Stomach (tissue), 9 donors: ENCODE data around the gene AKT2. TPM values are rescaled to one million over a fixed set of nuclear protein-coding genes. Genes with fewer than 3 reads are reported as not detected.

Source experiments
- DNase-seq, 2 donors: peaks; one replicate each; pipeline versions ENCODE4 v3.0.0 to v3.0.0-alpha.2; 2013 to 2019
- H3K27ac ChIP-seq, 5 donors: fragments of 200-600 bp in 4 of 5; sonication (generic) in 4 of 5; one replicate each; pipeline ENCODE4 v1.5.1; 2013 to 2019; ENCODE audit warnings: mild to moderate bottlenecking in 1 of 5, moderate library complexity in 1 of 5
- H3K27me3 ChIP-seq, 3 donors: fragments of 200-600 bp; sonication (generic); one replicate each; pipeline ENCODE4 v1.5.1; 2017 to 2019; ENCODE audit warnings: mixed run types in 1 of 3
- H3K36me3 ChIP-seq, 4 donors: fragments of 200-600 bp; sonication (generic); 1 replicate in 3 of 4; 2 replicates in 1 of 4; pipeline ENCODE4 v1.5.1; 2016 to 2019
- H3K4me1 ChIP-seq, 4 donors: fragments of 200-600 bp; sonication (generic); one replicate each; pipeline ENCODE4 v1.5.1; 2016 to 2019
- H3K4me3 ChIP-seq, 4 donors: fragments of 200-600 bp; sonication (generic) in 3 of 4; one replicate each; pipeline ENCODE4 v1.5.1; 2016 to 2019; ENCODE audit warnings: mild to moderate bottlenecking in 1 of 4
- H3K9me3 ChIP-seq, 4 donors: fragments of 200-600 bp; sonication (generic); one replicate each; pipeline ENCODE4 v1.5.1; 2016 to 2019
- CTCF ChIP-seq, 7 experiments: fragments of 450-650 bp in 4 of 7; fragments of 200-600 bp in 3 of 7; sonication (generic) in 3 of 7; IDR thresholded peaks; one replicate each; pipeline ENCODE4 v1.5.1; 2016 to 2019; ENCODE audit warnings: antibody characterized with exemption in 7 of 7, control low read depth in 2 of 7, mild to moderate bottlenecking in 1 of 7
- EP300 ChIP-seq: sonication (generic); formaldehyde crosslinking; IDR thresholded peaks from one replicate; pipeline ENCODE4 v1.6.1; 2017; ENCODE audit warnings: antibody characterized with exemption
- POLR2A ChIP-seq, 4 donors: fragments of 450-650 bp; IDR thresholded peaks; one replicate each; pipeline ENCODE4 v1.6.1; 2016; ENCODE audit warnings: antibody characterized with exemption in 4 of 4, control low read depth in 2 of 4, mild to moderate bottlenecking in 1 of 4, moderate library complexity in 1 of 4
- POLR2AphosphoS5 ChIP-seq, 3 donors: sonication (generic); formaldehyde crosslinking; IDR thresholded peaks; one replicate each; pipeline ENCODE4 v1.6.1; 2016; ENCODE audit warnings: antibody characterized with exemption in 3 of 3
- WGBS, 5 donors: extraction: QIAGEN DNeasy Blood & Tissue Kit in 3 of 5; methylation state at CpG; one replicate each; pipeline versions ENCODE4 v1.1.5 to v1.1.7; 2013 to 2018; 5-methylcytosine and 5-hydroxymethylcytosine counted together
- intact Hi-C: fragments of 100-400 bp; cut with DNase I; formaldehyde crosslinking; loops from one replicate; pipeline ENCODE4 v1.15.1; 2023; ENCODE audit warnings: low total_unique reads
- polyA plus RNA-seq, 3 donors: library from polyadenylated mRNA; stranded (reverse); fragments of 200-250 nt; gene quantifications; one replicate each; pipeline ENCODE4 v1.2.3, GENCODE V29; 2013
- total RNA-seq, 5 donors: library from RNA; depleted of rRNA; stranded (reverse); fragments of >200 nt; gene quantifications; one replicate each; pipeline versions ENCODE4 v1.1.0 to v1.2.3, GENCODE V29; 2014 to 2016
- donor health status: healthy with polysubstance abuse.
- donor health status: Bipolar disorder and iron deficiency.
- donor health status: healthy.

The AKT2 gene
- total and polyA plus RNA-seq, 8 donors, result 26.0 to 227 (median 75.9) TPM

- intact Hi-C loops, result no loop called here
- 90 to 95% (median 94%) methylated on average over 4 of the region's 4 CpGs for WGBS, 5 donors
- no peak for TF ChIP-seq POLR2A (IDR thresholded peaks at IDR 0.05)
- no peak for TF ChIP-seq POLR2AphosphoS5 (IDR thresholded peaks at IDR 0.05)
- TF ChIP-seq EP300, result no peak
- no peak for TF ChIP-seq CTCF (IDR thresholded peaks at IDR 0.05)
Observed at GRCh38 chr19:40300668-40301067, 15.5 kb upstream of the AKT2 start.

GRCh38 chr19:40298026-40298425 is 12.9 kb upstream of the AKT2 start:
- intact Hi-C loops, result no loop called here
- Histone ChIP-seq H3K9me3 (no peaks in the 10 kb centered on the region), H3K27ac (no peak overlapping the region), H3K4me1 (no peaks in the 10 kb centered on the region), H3K4me3 (no peak overlapping the region), H3K27me3 (no peaks in the 10 kb centered on the region), H3K36me3 (no peaks in the 10 kb centered on the region)
- WGBS, 5 donors, result 48 to 58% (median 51%) methylated on average over 3 of the region's 3 CpGs
- no peak for DNase-seq
- TF ChIP-seq POLR2AphosphoS5 (IDR thresholded peaks at IDR 0.05) (no peak), EP300 (no peak), CTCF (IDR thresholded peaks at IDR 0.05) (no peak), POLR2A (IDR thresholded peaks at IDR 0.05) (no peak)

More at GRCh38 chr19:40300668-40301067, 15.5 kb upstream of the AKT2 start:
- Histone ChIP-seq H3K4me3 (no peak overlapping the region), H3K27ac (no peak overlapping the region), H3K9me3 (no peaks in the 10 kb centered on the region), H3K27me3 (no peaks in the 10 kb centered on the region), H3K36me3 (no peaks in the 10 kb centered on the region), H3K4me1 (peaks cover 0 to 7% (median 0%) of the 10 kb centered on the region in 4 donors)
- no peak for DNase-seq

GRCh38 chr19:40294560-40294959 is 9.4 kb upstream of the AKT2 start:
- Histone ChIP-seq H3K9me3 (no peaks in the 10 kb centered on the region), H3K4me1 (no peaks in the 10 kb centered on the region), H3K36me3 (no peaks in the 10 kb centered on the region), H3K27ac (no peak overlapping the region), H3K4me3 (no peak overlapping the region), H3K27me3 (no peaks in the 10 kb centered on the region)
- no peak for DNase-seq
- no peak for TF ChIP-seq POLR2A (IDR thresholded peaks at IDR 0.05)
- TF ChIP-seq EP300, result no peak
- TF ChIP-seq POLR2AphosphoS5 (IDR thresholded peaks at IDR 0.05), result no peak
- TF ChIP-seq CTCF (IDR thresholded peaks at IDR 0.05), result no peak
- intact Hi-C loops, result no loop called here
- WGBS, 5 donors, result 76 to 85% (median 79%) methylated on average over 6 of the region's 6 CpGs

- TF ChIP-seq CTCF (IDR thresholded peaks at IDR 0.05) (no peak), POLR2AphosphoS5 (IDR thresholded peaks at IDR 0.05) (no peak)
- peaks cover 0 to 6% (median 2%) of the 10 kb centered on the region in 4 donors for H3K36me3 ChIP-seq
- H3K9me3 ChIP-seq, result no peaks in the 10 kb centered on the region
- H3K27me3 ChIP-seq, result no peaks in the 10 kb centered on the region
- H3K27ac ChIP-seq, result peak overlapping the region in 4 of 5 donors; percentile 37 to 97 (median 96)
- WGBS, 5 donors, result 81 to 92% (median 88%) methylated on average over 8 of the region's 8 CpGs
- intact Hi-C loops, result no loop called here
- H3K4me3 ChIP-seq, result no peak overlapping the region
- peaks cover 19 to 37% (median 32%) of the 10 kb centered on the region in 4 donors for H3K4me1 ChIP-seq
- no peak for DNase-seq
Observed at GRCh38 chr19:40286971-40287421, 1.9 kb upstream of the AKT2 start.
